Measurements from ENCODE around the gene GRIK1. TPM values are rescaled to one million over a fixed set of nuclear protein-coding genes. Genes with fewer than 3 reads are reported as not detected.

Gene GRIK1
- total RNA-seq, 1 experiment from 2014 or later = not detected

GRCh38 chr21:29682800-29683199, 257.0 kb downstream of the GRIK1 start:
- Histone ChIP-seq H2AFZ (no peak overlapping the region), H3K4me2 (no peak overlapping the region), H4K20me1 (ENCODE audit: insufficient read depth) (no peaks in the 10 kb centered on the region), H3K9me3 (ENCODE audit: insufficient read depth, low read depth) (no peaks in the 10 kb centered on the region), H3F3A (ENCODE audit: insufficient read depth, low read depth) (no peaks in the 10 kb centered on the region), H3K27me3 (ENCODE audit: insufficient read depth, low read depth) (no peaks in the 10 kb centered on the region), H3K4me1 (replicated peaks; ENCODE audit: insufficient read depth) (no peaks in the 10 kb centered on the region), H3K79me2 (ENCODE audit: low read depth) (no peaks in the 10 kb centered on the region), H3K27ac (no peak overlapping the region), H3K36me3 (ENCODE audit: low read depth) (no peaks in the 10 kb centered on the region), H3K9me2 (ENCODE audit: insufficient read depth) (no peaks in the 10 kb centered on the region), H3K4me3 (no peak overlapping the region)
- intact Hi-C loops (cut with micrococcal nuclease; ENCODE audit: unreplicated experiment) = no loop called here
- ChIA-PET CTCF (no interaction called here), POLR2A (ENCODE audit: unreplicated experiment) (no interaction called here)
- no peak for DNase-seq
- no TSS peak for BruUV-seq (replicated peaks)
- no peak for TF ChIP-seq EZH2 (IDR thresholded peaks at IDR 0.05; ENCODE audit: low read depth)
- no peak for TF ChIP-seq CTCF (conservative IDR thresholded peaks at IDR 0.05)

- H3K27me3 ChIP-seq (ENCODE audit: insufficient read depth, low read depth) = no peaks in the 10 kb centered on the region
- TF ChIP-seq CTCF (conservative IDR thresholded peaks at IDR 0.05) (no peak), EZH2 (IDR thresholded peaks at IDR 0.05; ENCODE audit: low read depth) (no peak)
- H2AFZ ChIP-seq = no peak overlapping the region
These were observed 259.5 kb downstream of the GRIK1 start for GRCh38 chr21:29680273-29680672.

GRCh38 chr21:29678626-29679025, 261.2 kb downstream of the GRIK1 start:
- ChIA-PET CTCF (no interaction called here), POLR2A (ENCODE audit: unreplicated experiment) (no interaction called here)
- Histone ChIP-seq H3K27me3 (ENCODE audit: insufficient read depth, low read depth) (no peaks in the 10 kb centered on the region), H3F3A (ENCODE audit: insufficient read depth, low read depth) (no peaks in the 10 kb centered on the region), H3K9me2 (ENCODE audit: insufficient read depth) (no peaks in the 10 kb centered on the region), H3K79me2 (ENCODE audit: low read depth) (no peaks in the 10 kb centered on the region), H4K20me1 (ENCODE audit: insufficient read depth) (no peaks in the 10 kb centered on the region), H3K9me3 (ENCODE audit: insufficient read depth, low read depth) (no peaks in the 10 kb centered on the region), H3K4me1 (replicated peaks; ENCODE audit: insufficient read depth) (no peaks in the 10 kb centered on the region), H3K4me3 (no peak overlapping the region), H3K4me2 (no peak overlapping the region), H2AFZ (no peak overlapping the region), H3K36me3 (ENCODE audit: low read depth) (no peaks in the 10 kb centered on the region), H3K27ac (no peak overlapping the region)
- BruUV-seq (replicated peaks) = no TSS peak
- TF ChIP-seq EZH2 (IDR thresholded peaks at IDR 0.05; ENCODE audit: low read depth) = no peak
- no peak for TF ChIP-seq CTCF (conservative IDR thresholded peaks at IDR 0.05)
- intact Hi-C loops (cut with micrococcal nuclease; ENCODE audit: unreplicated experiment) = no loop called here
- no peak for DNase-seq

More at GRCh38 chr21:29680273-29680672, 259.5 kb downstream of the GRIK1 start:
- H3K79me2 ChIP-seq (ENCODE audit: low read depth) = no peaks in the 10 kb centered on the region
- no TSS peak for BruUV-seq (replicated peaks)
- H3K9me3 ChIP-seq (ENCODE audit: insufficient read depth, low read depth) = no peaks in the 10 kb centered on the region
- DNase-seq = no peak
- ChIA-PET CTCF (no interaction called here), POLR2A (ENCODE audit: unreplicated experiment) (no interaction called here)
- no peak overlapping the region for H3K4me3 ChIP-seq
- H3K27ac ChIP-seq = no peak overlapping the region
- no peak overlapping the region for H3K4me2 ChIP-seq
- H3K9me2 ChIP-seq (ENCODE audit: insufficient read depth) = no peaks in the 10 kb centered on the region
- H4K20me1 ChIP-seq (ENCODE audit: insufficient read depth) = no peaks in the 10 kb centered on the region
- no peaks in the 10 kb centered on the region for H3K4me1 ChIP-seq (replicated peaks; ENCODE audit: insufficient read depth)
- intact Hi-C loops (cut with micrococcal nuclease; ENCODE audit: unreplicated experiment) = no loop called here
- no peaks in the 10 kb centered on the region for H3F3A ChIP-seq (ENCODE audit: insufficient read depth, low read depth)
- no peaks in the 10 kb centered on the region for H3K36me3 ChIP-seq (ENCODE audit: low read depth)

All from PC-9 (cell line).